HCT116 (cell line): ENCODE data around the gene PPHLN1. TPM values are rescaled to one million over a fixed set of nuclear protein-coding genes. Genes with fewer than 3 reads are reported as not detected.

Source experiments
- ATAC-seq: fragments of 200-7000 bp; cut with Tn5 transposase; 2 replicates; pipeline ENCODE4 v1.9.1; 2020; ENCODE audit warnings: mild to moderate bottlenecking, moderate library complexity
- BruUV-seq: library from RNA; stranded (reverse); fragments of 400-500 nt; replicated peaks from 2 replicates; lab custom pipeline; 2021; lab: Mats Ljungman, UMichigan
- CTCF ChIA-PET: fragments of 300-600 bp; sonication (Branson Sonifier 250); formaldehyde crosslinking; loops from one replicate; lab custom pipeline; 2021; ENCODE audit warnings: antibody characterized with exemption; lab: Charles Lee
- POLR2A ChIA-PET: fragments of 300-600, 350-600 bp; sonication (Branson Sonifier 250); formaldehyde crosslinking; loops from one replicate; lab custom pipeline; 2021; ENCODE audit warnings: antibody characterized with exemption; lab: Charles Lee
- RAD21 ChIA-PET, 2 experiments: fragments of 300-600 bp; sonication (Branson Sonifier 250); formaldehyde crosslinking; loops; one replicate each; lab custom pipeline; 2023; ENCODE audit warnings: low total read pairs in 2 of 2; ENCODE audit not compliant: uncharacterized antibody in 2 of 2, unreplicated experiment in 2 of 2, low non-redundant PET in 1 of 2; lab: Charles Lee
- DNase-seq: peaks from one replicate; pipeline ENCODE4 v3.0.0-alpha.2; 2010; ENCODE audit warnings: low read depth, low spot score
- H2AFZ ChIP-seq: fragments of 200-600 bp; shearing (Covaris generic), sonication (generic); 2 replicates; pipeline ENCODE4 v1.6.1; 2017; ENCODE audit warnings: low read depth, mixed run types, mixed read lengths, antibody characterized with exemption, low read length; ENCODE audit not compliant: poor library complexity, severe bottlenecking
- H3K27ac ChIP-seq: 2 replicates; pipeline ENCODE4 v1.5.1; 2012; ENCODE audit warnings: low read depth, low read length
- H3K27me3 ChIP-seq: fragments of 200-600 bp; sonication (generic); 2 replicates; pipeline ENCODE4 v1.6.1; 2016; ENCODE audit warnings: mixed run types, low read length, mixed read lengths; ENCODE audit not compliant: insufficient read depth
- H3K36me3 ChIP-seq, 2 experiments: fragments of 200-500 bp in 1 of 2; fragments of 200-600 bp in 1 of 2; sonication (Bioruptor generic) in 1 of 2; sonication (generic) in 1 of 2; 2 replicates each; pipeline versions ENCODE4 v1.5.1 to v1.6.1; 2014 to 2016; ENCODE audit warnings: low read length in 2 of 2, inconsistent platforms in 1 of 2, mixed read lengths in 1 of 2, mixed run types in 1 of 2; ENCODE audit not compliant: insufficient read depth in 2 of 2, control insufficient read depth in 1 of 2
- H3K4me1 ChIP-seq, 2 experiments: fragments of 200-600 bp in 1 of 2; sonication (generic) in 1 of 2; 2 replicates each; pipeline versions ENCODE4 v1.5.1 to v1.6.1; 2012 to 2017; ENCODE audit warnings: low read length in 2 of 2, inconsistent platforms in 1 of 2, mild to moderate bottlenecking in 1 of 2, mixed read lengths in 1 of 2, mixed run types in 1 of 2, moderate library complexity in 1 of 2; ENCODE audit not compliant: insufficient read depth in 2 of 2, control insufficient read depth in 1 of 2
- H3K4me2 ChIP-seq: fragments of 200-600 bp; sonication (generic); 2 replicates; pipeline ENCODE4 v1.6.1; 2017; ENCODE audit warnings: mixed run types, low read length, mixed read lengths
- H3K4me3 ChIP-seq, 2 experiments: fragments of 200-600 bp in 1 of 2; sonication (generic) in 1 of 2; replicated peaks in 1 of 2; 2 replicates each; pipeline ENCODE4 v1.5.1; 2011 to 2016; ENCODE audit warnings: low read length in 2 of 2, control low read depth in 1 of 2, low read depth in 1 of 2, mild to moderate bottlenecking in 1 of 2, mixed read lengths in 1 of 2, mixed run types in 1 of 2
- H3K79me2 ChIP-seq: fragments of 200-600 bp; sonication (generic); 2 replicates; pipeline ENCODE4 v1.6.1; 2017; ENCODE audit warnings: mild to moderate bottlenecking, mixed run types, low read length, moderate library complexity, mixed read lengths; ENCODE audit not compliant: insufficient read depth
- H3K9ac ChIP-seq: fragments of 200-600 bp; sonication (generic); 2 replicates; pipeline ENCODE4 v1.6.1; 2016; ENCODE audit warnings: low read length, mixed read lengths
- H3K9me2 ChIP-seq: fragments of 200-600 bp; sonication (generic), shearing (Covaris generic); 2 replicates; pipeline ENCODE4 v1.6.1; 2017; ENCODE audit warnings: mixed run types, mild to moderate bottlenecking, moderate library complexity; ENCODE audit not compliant: insufficient read depth
- H3K9me3 ChIP-seq, 2 experiments: fragments of 200-500 bp in 1 of 2; fragments of 200-600 bp in 1 of 2; sonication (Bioruptor generic) in 1 of 2; sonication (generic) in 1 of 2; 2 replicates each; pipeline ENCODE4 v1.6.1; 2014 to 2017; ENCODE audit warnings: low read length in 2 of 2, mixed read lengths in 2 of 2, inconsistent platforms in 1 of 2, low read depth in 1 of 2, mild to moderate bottlenecking in 1 of 2, mixed run types in 1 of 2, moderate library complexity in 1 of 2; ENCODE audit not compliant: control insufficient read depth in 1 of 2, insufficient read depth in 1 of 2
- H4K20me1 ChIP-seq: fragments of 200-600 bp; sonication (generic), shearing (Covaris generic); 2 replicates; pipeline ENCODE4 v1.6.1; 2017; ENCODE audit warnings: mixed run types, mild to moderate bottlenecking, moderate library complexity; ENCODE audit not compliant: insufficient read depth
- CBX3 ChIP-seq: IDR thresholded peaks from 2 replicates; pipeline ENCODE4 v1.6.1; 2012; ENCODE audit warnings: low read depth
- CTCF ChIP-seq, 3 experiments: fragments of 200-600 bp in 1 of 3; sonication (generic) in 1 of 3; IDR thresholded peaks in 2 of 3; conservative IDR thresholded peaks in 1 of 3; 2 replicates each; pipeline ENCODE4 v1.5.1; 2012 to 2017; ENCODE audit warnings: low read depth in 2 of 3, low read length in 2 of 3, antibody characterized with exemption in 1 of 3, borderline replicate concordance in 1 of 3, control low read depth in 1 of 3, mild to moderate bottlenecking in 1 of 3, mixed read lengths in 1 of 3, mixed run types in 1 of 3, moderate library complexity in 1 of 3; ENCODE audit not compliant: insufficient read depth in 1 of 3
- EZH2 ChIP-seq: fragments of 200-600 bp; sonication (generic); IDR thresholded peaks from 2 replicates; pipeline ENCODE4 v1.6.1; 2017; ENCODE audit warnings: antibody characterized with exemption, mixed run types
- RAD21 ChIP-seq: IDR thresholded peaks from 2 replicates; pipeline ENCODE4 v1.6.1; 2012; ENCODE audit warnings: low read depth, mild to moderate bottlenecking
- intact Hi-C: fragments of 100-400 bp; cut with micrococcal nuclease; formaldehyde crosslinking; loops from 2 replicates; pipeline ENCODE4 v1.10.0; 2022
- total RNA-seq: library from RNA; stranded (reverse); gene quantifications from one replicate; pipeline ENCODE4 v1.2.1, GENCODE V29; 2021; ENCODE audit not compliant: unreplicated experiment

The PPHLN1 gene
- total RNA-seq, 1 experiment from 2014 or later = 57.4 TPM

- TF ChIP-seq CTCF (IDR thresholded peaks at IDR 0.05 in 2 of 3, conservative IDR thresholded peaks at IDR 0.05 in 1 of 3; ENCODE audit: borderline replicate concordance in 1 of 3, insufficient read depth in 1 of 3, low read depth in 2 of 3, low read length in 2 of 3) = no peak
- TF ChIP-seq, all 23 proteins: peak for 0
These were observed 37.4 kb upstream of the PPHLN1 start (continued) for GRCh38 chr12:42288544-42288943.

GRCh38 chr12:42291680-42292079 is 34.3 kb upstream of the PPHLN1 start:
- POLR2A ChIA-PET = interaction anchor here (0.7 kb wide), 1 partner anchor 12 kb away, joined by 6 read pairs; no protein-coding TSS in a partner anchor
- intact Hi-C loops = no loop called here

More at GRCh38 chr12:42291680-42292079, 34.3 kb upstream of the PPHLN1 start:
- H3K4me3 ChIP-seq = no peak overlapping the region
- H3K4me2 ChIP-seq = no peak overlapping the region
- no TSS peak for BruUV-seq
- H2AFZ ChIP-seq = no peak overlapping the region
- H3K79me2 ChIP-seq = no peaks in the 10 kb centered on the region
- H3K4me1 ChIP-seq = no peaks in the 10 kb centered on the region
- no peak overlapping the region for H3K9ac ChIP-seq
- no peaks in the 10 kb centered on the region for H3K9me3 ChIP-seq
- DNase-seq = no peak
- ATAC-seq = no peak
- no peaks in the 10 kb centered on the region for H4K20me1 ChIP-seq
- RAD21 ChIA-PET = no interaction called here
- no peaks in the 10 kb centered on the region for H3K36me3 ChIP-seq
- H3K27ac ChIP-seq = no peak overlapping the region
- CTCF ChIA-PET = no interaction called here
- no peaks in the 10 kb centered on the region for H3K27me3 ChIP-seq
- H3K9me2 ChIP-seq = no peaks in the 10 kb centered on the region
- TF ChIP-seq RAD21 (no peak), EZH2 (no peak), CBX3 (no peak), CTCF (IDR thresholded peaks at IDR 0.05 in 2 of 3, conservative IDR thresholded peaks at IDR 0.05 in 1 of 3; ENCODE audit: borderline replicate concordance in 1 of 3, insufficient read depth in 1 of 3, low read depth in 2 of 3, low read length in 2 of 3) (no peak)
